ENCODE measurements around the gene SDHA.

SDHA gene

DNA sequence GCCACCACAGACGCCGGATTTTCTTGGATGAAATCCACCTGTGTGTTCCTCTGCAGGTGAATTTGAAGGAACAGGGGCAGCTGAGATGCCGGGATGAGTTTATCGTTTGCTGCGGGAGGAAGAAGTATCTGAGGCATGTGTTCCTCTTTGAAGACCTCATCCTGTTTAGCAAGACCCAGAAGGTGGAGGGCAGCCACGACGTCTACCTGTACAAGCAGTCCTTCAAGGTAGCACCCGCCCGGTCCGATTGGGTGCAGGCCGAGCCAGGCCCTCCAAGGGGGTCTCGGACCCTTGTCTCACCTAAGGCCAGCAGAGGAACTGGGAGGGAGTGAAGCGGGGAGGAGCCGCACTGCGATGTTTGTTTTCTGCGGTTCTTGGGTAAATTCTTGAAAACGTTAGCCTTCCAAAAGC, 45.3 kb upstream of the SDHA start:
- no peak overlapping the region for H3K27ac ChIP-seq
- TF ChIP-seq ZFX (IDR thresholded peaks at IDR 0.05; ENCODE audit: borderline replicate concordance) (no peak), CTCF (IDR thresholded peaks at IDR 0.05) (no peak)

DNA sequence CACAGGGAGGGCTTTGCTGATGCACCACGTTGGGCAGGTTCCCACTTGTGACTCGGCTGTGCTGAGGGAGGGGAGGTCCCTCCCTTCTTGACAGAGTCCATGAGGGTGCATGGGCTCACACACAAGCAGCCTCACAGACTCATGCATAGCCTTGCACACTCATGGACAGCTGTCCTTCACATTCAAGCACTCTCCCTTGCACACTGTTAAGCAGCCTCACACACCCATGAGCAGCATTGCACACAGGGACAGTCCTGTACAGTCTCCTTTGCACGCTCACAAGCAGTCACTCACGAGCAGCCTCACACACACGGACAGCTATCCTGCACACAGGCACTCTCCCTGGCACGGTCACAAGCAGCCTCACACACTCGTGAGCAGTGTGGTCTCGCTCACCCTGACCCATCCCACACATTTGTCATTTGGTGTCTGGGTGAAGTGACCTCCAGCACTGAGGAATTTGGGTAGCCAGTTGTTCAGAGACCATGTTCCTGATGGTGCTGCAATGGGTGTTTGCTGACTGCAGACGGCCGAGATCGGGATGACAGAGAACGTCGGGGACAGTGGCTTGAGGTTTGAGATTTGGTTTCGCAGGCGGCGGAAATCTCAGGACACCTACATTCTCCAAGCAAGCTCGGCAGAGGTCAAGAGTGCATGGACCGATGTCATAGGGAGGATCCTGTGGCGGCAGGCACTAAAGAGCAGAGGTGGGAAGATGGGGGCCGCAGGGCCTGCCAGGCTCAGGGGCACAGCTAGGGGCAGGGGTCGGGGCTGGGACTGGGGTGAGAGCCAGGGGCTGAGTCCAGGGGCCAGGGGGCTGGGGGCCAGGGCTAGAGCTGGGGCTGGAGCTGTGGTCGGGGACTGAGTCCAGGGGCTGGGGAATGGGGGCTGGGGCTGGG, 44.5 kb upstream of the SDHA start:
- TF ChIP-seq ZFX (IDR thresholded peaks at IDR 0.05; ENCODE audit: borderline replicate concordance) (no peak), CTCF (IDR thresholded peaks at IDR 0.05) (no peak)
- H3K27ac ChIP-seq, result no peak overlapping the region

- H3K27ac ChIP-seq, result no peak overlapping the region
- TF ChIP-seq ZFX (IDR thresholded peaks at IDR 0.05; ENCODE audit: borderline replicate concordance), result no peak
Measured at GRCh38 chr5:174291-174600, 43.9 kb upstream of the SDHA start.

- no peak overlapping the region for H3K27ac ChIP-seq
- TF ChIP-seq CTCF (IDR thresholded peaks at IDR 0.05) (no peak), ZFX (IDR thresholded peaks at IDR 0.05; ENCODE audit: borderline replicate concordance) (no peak)
Measured at GRCh38 chr5:174876-175465, 43.1 kb upstream of the SDHA start.

- no peak for TF ChIP-seq CTCF (IDR thresholded peaks at IDR 0.05)
- no peak for TF ChIP-seq ZFX (IDR thresholded peaks at IDR 0.05; ENCODE audit: borderline replicate concordance)
- no peak overlapping the region for H3K27ac ChIP-seq
Measured at GRCh38 chr5:176296-176823, 41.8 kb upstream of the SDHA start.

DNA sequence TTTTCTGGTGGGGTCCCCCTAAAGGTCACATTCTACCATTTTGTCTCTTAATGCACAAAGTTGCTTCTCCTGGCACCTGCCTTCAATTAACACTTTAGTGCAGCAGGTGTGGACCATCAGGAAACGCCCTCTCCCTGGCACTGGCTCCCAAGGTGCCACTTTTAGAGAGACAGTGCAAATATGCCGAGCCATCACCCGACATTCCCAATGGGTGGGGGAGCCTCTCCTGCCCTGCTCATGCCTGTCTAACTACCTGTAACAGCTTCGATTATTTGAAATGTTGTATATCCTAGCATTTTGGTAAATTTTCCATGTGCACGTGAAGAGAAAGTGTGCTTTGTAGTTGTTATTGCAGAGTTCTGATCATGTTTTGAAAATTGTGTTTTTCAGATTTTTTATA, 40.0 kb upstream of the SDHA start:
- TF ChIP-seq CTCF (IDR thresholded peaks at IDR 0.05) (no peak), ZFX (IDR thresholded peaks at IDR 0.05; ENCODE audit: borderline replicate concordance) (no peak)
- H3K27ac ChIP-seq, result no peak overlapping the region

DNA sequence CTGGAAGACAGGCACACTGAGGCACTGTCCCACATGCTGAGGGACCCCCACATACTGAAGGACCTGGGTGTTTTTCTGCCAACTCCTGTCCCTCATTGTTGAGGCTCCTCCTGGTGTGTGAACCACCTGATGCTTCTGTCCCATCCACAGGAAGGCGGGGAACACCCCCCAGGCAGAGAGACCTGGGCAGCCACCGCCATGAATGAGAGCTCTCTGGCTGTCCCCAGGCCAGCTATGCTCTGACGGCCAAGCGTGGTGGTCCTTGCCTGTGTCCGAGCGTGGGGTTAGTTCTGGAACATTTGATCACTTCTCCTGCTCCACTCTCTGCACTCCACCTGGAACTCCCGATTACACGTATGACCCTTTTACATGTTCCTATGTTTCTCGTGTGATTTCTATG, 38.7 kb upstream of the SDHA start:
- no peak overlapping the region for H3K27ac ChIP-seq
- TF ChIP-seq ZFX (IDR thresholded peaks at IDR 0.05; ENCODE audit: borderline replicate concordance), result no peak
- TF ChIP-seq CTCF (IDR thresholded peaks at IDR 0.05), result no peak

Measured in 22Rv1 (cell line).